Measurements from ENCODE around the gene DEXI.
"Not testable (repeated sequence)": the region's sequence is repeated elsewhere in the genome, so short reads cannot be mapped to it uniquely, and the experiment has no call there.

DEXI gene

GRCh38 chr16:10941127-10941933 is 938 bp downstream of the DEXI start:
- DNase-seq: no peak

- peak in 1 of 5 experiments; percentile 37 for DNase-seq
Measured at GRCh38 chr16:10940501-10941079, 1.7 kb downstream of the DEXI start.

- no peak for DNase-seq
Measured at GRCh38 chr16:10939649-10940234, 2.5 kb downstream of the DEXI start.

- no peak for DNase-seq
Measured at GRCh38 chr16:10938796-10939648, 3.2 kb downstream of the DEXI start.

- DNase-seq: no peak
Measured at GRCh38 chr16:10938321-10938720, 3.9 kb downstream of the DEXI start.

- peak in 1 of 5 experiments; percentile 49 for DNase-seq
Measured at GRCh38 chr16:10937068-10937859, 5.0 kb downstream of the DEXI start.

GRCh38 chr16:10936272-10936984 is 5.8 kb downstream of the DEXI start:
- DNase-seq: no peak

GRCh38 chr16:10935226-10935915 is 6.9 kb downstream of the DEXI start:
- no peak for DNase-seq

GRCh38 chr16:10934325-10935107 is 7.8 kb downstream of the DEXI start:
- no peak for DNase-seq

- DNase-seq: no peak
Measured at GRCh38 chr16:10933865-10934264, 8.4 kb downstream of the DEXI start.

GRCh38 chr16:10932959-10933710 is 9.1 kb downstream of the DEXI start:
- no peak for DNase-seq

- DNase-seq: no peak
Measured at GRCh38 chr16:10931977-10932632, 10.2 kb downstream of the DEXI start.

GRCh38 chr16:10931134-10931533 is 11.1 kb downstream of the DEXI start:
- DNase-seq: no peak

GRCh38 chr16:10930755-10931093 is 11.5 kb downstream of the DEXI start:
- DNase-seq: no peak

- DNase-seq: no peak
Measured at GRCh38 chr16:10929853-10930754, 12.2 kb downstream of the DEXI start.

- DNase-seq: not testable (repeated sequence)
Measured at GRCh38 chr16:10929097-10929496, 13.2 kb downstream of the DEXI start.

- no peak for DNase-seq
Measured at GRCh38 chr16:10927497-10928112, 14.7 kb downstream of the DEXI start.

All from T-helper 2 cell (primary cell).